ENCODE data around the gene FCER1A. TPM values are rescaled to one million over a fixed set of nuclear protein-coding genes. Genes with fewer than 3 reads are reported as not detected.

FCER1A gene
- total and polyA plus RNA-seq, 10 of the 15 experiments (the other 5 are each of a cell fraction or from before 2014, with no cell fraction given): 0.06 to 0.62 (median 0.20) TPM; not detected in 5

- BruUV-seq (replicated peaks): no TSS peak
- RAD21 ChIA-PET (ENCODE audit: unreplicated experiment): no interaction called here
- no peaks in the 10 kb centered on the region for H4K20me1 ChIP-seq (ENCODE audit: control insufficient read depth, insufficient read depth)
- CTCF ChIA-PET: no interaction called here
- in situ Hi-C loops (cut with MboI) (no loop called here), intact Hi-C loops (cut with micrococcal nuclease; ENCODE audit: unreplicated experiment) (no loop called here)
- DNase-seq (ENCODE audit: low read depth, low spot score): no peak
- no peaks in the 10 kb centered on the region for H3K36me3 ChIP-seq (ENCODE audit: control insufficient read depth in 2 of 2, insufficient read depth in 2 of 2, low read length in 1 of 2)
- H3K4me2 ChIP-seq (ENCODE audit: control insufficient read depth, insufficient read depth): no peak overlapping the region
- H3K9ac ChIP-seq (ENCODE audit: control insufficient read depth, insufficient read depth, low read length): no peak overlapping the region
- no peaks in the 10 kb centered on the region for H3K9me3 ChIP-seq (replicated peaks; ENCODE audit: control insufficient read depth, insufficient read depth, low read length)
- no peak overlapping the region for H3K27ac ChIP-seq (ENCODE audit: control insufficient read depth, insufficient read depth)
- no peaks in the 10 kb centered on the region for H3K27me3 ChIP-seq (replicated peaks in 1 of 2; ENCODE audit: control insufficient read depth in 2 of 2, insufficient read depth in 2 of 2, low read length in 1 of 2)
- POLR2A ChIA-PET: no interaction called here
- no peak overlapping the region for H3K4me3 ChIP-seq
- SMC1A ChIA-PET (ENCODE audit: uncharacterized antibody, unreplicated experiment): no interaction called here
- H3K4me1 ChIP-seq (ENCODE audit: control insufficient read depth, insufficient read depth, low read length): no peaks in the 10 kb centered on the region
- no peaks in the 10 kb centered on the region for H3K79me2 ChIP-seq (ENCODE audit: control insufficient read depth, insufficient read depth, low read length)
- WGBS (ENCODE audit: insufficient coverage, insufficient replicate concordance, low lambda C conversion rate, missing lambda C conversion rate): 34% methylated on average over 5 of the region's 5 CpGs
- no peak overlapping the region for H2AFZ ChIP-seq (ENCODE audit: control insufficient read depth, low read depth, low read length)
- ATAC-seq: no peak
- FAIRE-seq: no peak
- TF ChIP-seq BACH1 (IDR thresholded peaks at IDR 0.05; ENCODE audit: borderline replicate concordance): no peak
- TF ChIP-seq BCL11A (IDR thresholded peaks at IDR 0.05; ENCODE audit: low read depth, low read length): no peak
- TF ChIP-seq IKZF1 (conservative IDR thresholded peaks at IDR 0.05): no peak
- no peak for TF ChIP-seq MTA2 (IDR thresholded peaks at IDR 0.05; ENCODE audit: low read depth)
- TF ChIP-seq, protein P1, sequence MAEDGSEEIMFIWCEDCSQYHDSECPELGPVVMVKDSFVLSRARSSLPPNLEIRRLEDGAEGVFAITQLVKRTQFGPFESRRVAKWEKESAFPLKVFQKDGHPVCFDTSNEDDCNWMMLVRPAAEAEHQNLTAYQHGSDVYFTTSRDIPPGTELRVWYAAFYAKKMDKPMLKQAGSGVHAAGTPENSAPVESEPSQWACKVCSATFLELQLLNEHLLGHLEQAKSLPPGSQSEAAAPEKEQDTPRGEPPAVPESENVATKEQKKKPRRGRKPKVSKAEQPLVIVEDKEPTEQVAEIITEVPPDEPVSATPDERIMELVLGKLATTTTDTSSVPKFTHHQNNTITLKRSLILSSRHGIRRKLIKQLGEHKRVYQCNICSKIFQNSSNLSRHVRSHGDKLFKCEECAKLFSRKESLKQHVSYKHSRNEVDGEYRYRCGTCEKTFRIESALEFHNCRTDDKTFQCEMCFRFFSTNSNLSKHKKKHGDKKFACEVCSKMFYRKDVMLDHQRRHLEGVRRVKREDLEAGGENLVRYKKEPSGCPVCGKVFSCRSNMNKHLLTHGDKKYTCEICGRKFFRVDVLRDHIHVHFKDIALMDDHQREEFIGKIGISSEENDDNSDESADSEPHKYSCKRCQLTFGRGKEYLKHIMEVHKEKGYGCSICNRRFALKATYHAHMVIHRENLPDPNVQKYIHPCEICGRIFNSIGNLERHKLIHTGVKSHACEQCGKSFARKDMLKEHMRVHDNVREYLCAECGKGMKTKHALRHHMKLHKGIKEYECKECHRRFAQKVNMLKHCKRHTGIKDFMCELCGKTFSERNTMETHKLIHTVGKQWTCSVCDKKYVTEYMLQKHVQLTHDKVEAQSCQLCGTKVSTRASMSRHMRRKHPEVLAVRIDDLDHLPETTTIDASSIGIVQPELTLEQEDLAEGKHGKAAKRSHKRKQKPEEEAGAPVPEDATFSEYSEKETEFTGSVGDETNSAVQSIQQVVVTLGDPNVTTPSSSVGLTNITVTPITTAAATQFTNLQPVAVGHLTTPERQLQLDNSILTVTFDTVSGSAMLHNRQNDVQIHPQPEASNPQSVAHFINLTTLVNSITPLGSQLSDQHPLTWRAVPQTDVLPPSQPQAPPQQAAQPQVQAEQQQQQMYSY (CRISPR knock-in tag; IDR thresholded peaks at IDR 0.05): no peak
- no peak for TF ChIP-seq CTCF (IDR thresholded peaks at IDR 0.05 in 2 of 3, conservative IDR thresholded peaks at IDR 0.05 in 1 of 3; ENCODE audit: control insufficient read depth in 2 of 3, extremely low read depth in 1 of 3, insufficient read depth in 1 of 3, low read depth in 3 of 3, low read length in 3 of 3)
- TF ChIP-seq, protein P2, sequence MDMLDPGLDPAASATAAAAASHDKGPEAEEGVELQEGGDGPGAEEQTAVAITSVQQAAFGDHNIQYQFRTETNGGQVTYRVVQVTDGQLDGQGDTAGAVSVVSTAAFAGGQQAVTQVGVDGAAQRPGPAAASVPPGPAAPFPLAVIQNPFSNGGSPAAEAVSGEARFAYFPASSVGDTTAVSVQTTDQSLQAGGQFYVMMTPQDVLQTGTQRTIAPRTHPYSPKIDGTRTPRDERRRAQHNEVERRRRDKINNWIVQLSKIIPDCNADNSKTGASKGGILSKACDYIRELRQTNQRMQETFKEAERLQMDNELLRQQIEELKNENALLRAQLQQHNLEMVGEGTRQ (IDR thresholded peaks at IDR 0.05; ENCODE audit: borderline replicate concordance, low read depth, low read length): no peak
- TF ChIP-seq YY1 (IDR thresholded peaks at IDR 0.05; ENCODE audit: low read depth, low read length): no peak
- no peak for TF ChIP-seq TAF1 (IDR thresholded peaks at IDR 0.05; ENCODE audit: borderline replicate concordance, low read depth, low read length)
- no peak for TF ChIP-seq HDAC6 (IDR thresholded peaks at IDR 0.05; ENCODE audit: unreplicated experiment)
- no peak for TF ChIP-seq BRCA1 (IDR thresholded peaks at IDR 0.05; ENCODE audit: low read depth, low read length)
- TF ChIP-seq SMAD5 (IDR thresholded peaks at IDR 0.05; ENCODE audit: low read depth): no peak
- no peak for TF ChIP-seq ZBTB40 (IDR thresholded peaks at IDR 0.05; ENCODE audit: borderline replicate concordance)
These were observed 5.3 kb downstream of the FCER1A start for GRCh38 chr1:159307346-159308020.
